ENCODE data around the gene OR10H4. TPM values are rescaled to one million over a fixed set of nuclear protein-coding genes. Genes with fewer than 3 reads are reported as not detected.
"Not testable (repeated sequence)": the region's sequence is repeated elsewhere in the genome, so short reads cannot be mapped to it uniquely, and the experiment has no call there.

OR10H4 gene
- polyA plus RNA-seq, 12 donors, result not detected

GRCh38 chr19:15937771-15938170, 11.0 kb upstream of the OR10H4 start:
- DNase-seq, result no peak

- DNase-seq, result no peak
Observed at GRCh38 chr19:15944401-15944800, 4.4 kb upstream of the OR10H4 start.

GRCh38 chr19:15945301-15945700, 3.5 kb upstream of the OR10H4 start:
- DNase-seq, result no peak

GRCh38 chr19:15954820-15955219, 6.0 kb downstream of the OR10H4 start:
- no peak for DNase-seq

- DNase-seq, result no peak
Observed at GRCh38 chr19:15962319-15962718, 13.5 kb downstream of the OR10H4 start.

- no peak for DNase-seq
Observed at GRCh38 chr19:15964231-15964630, 15.4 kb downstream of the OR10H4 start.

- no peak for DNase-seq
Observed at GRCh38 chr19:15971224-15971780, 22.5 kb downstream of the OR10H4 start.

- DNase-seq, result not testable (repeated sequence)
Observed at GRCh38 chr19:15972043-15972442, 23.2 kb downstream of the OR10H4 start.

- DNase-seq, result no peak
Observed at GRCh38 chr19:15974856-15975255, 26.0 kb downstream of the OR10H4 start.

GRCh38 chr19:15976836-15977689, 28.3 kb downstream of the OR10H4 start:
- no peak for DNase-seq

- no peak for DNase-seq
Observed at GRCh38 chr19:15977690-15978089, 28.9 kb downstream of the OR10H4 start.

- no peak for DNase-seq
Observed at GRCh38 chr19:15979293-15979692, 30.5 kb downstream of the OR10H4 start.

- not testable (repeated sequence) for DNase-seq
Observed at GRCh38 chr19:15985831-15986230, 37.0 kb downstream of the OR10H4 start.

GRCh38 chr19:15986701-15987100, 37.9 kb downstream of the OR10H4 start:
- no peak for DNase-seq

GRCh38 chr19:15989889-15990288, 41.1 kb downstream of the OR10H4 start:
- DNase-seq, result no peak

GRCh38 chr19:15991602-15992001, 42.8 kb downstream of the OR10H4 start:
- DNase-seq, result no peak

- no peak for DNase-seq
Observed at GRCh38 chr19:15992014-15992413, 43.2 kb downstream of the OR10H4 start.

- DNase-seq, result no peak
Observed at GRCh38 chr19:15995536-15995935, 46.7 kb downstream of the OR10H4 start.

- DNase-seq, result no peak
Observed at GRCh38 chr19:15998166-15998565, 49.4 kb downstream of the OR10H4 start.
